ENCODE results near the gene THAP12.

- TF ChIP-seq POLR2A (IDR thresholded peaks at IDR 0.05) (no peak), CTCF (IDR thresholded peaks at IDR 0.05) (no peak)
These were observed 7.5 kb upstream of the THAP12 start for GRCh38 chr11:76388408-76388807.

Measured in heart left ventricle (tissue), 13 donors.